A204.1 (cell line): ENCODE results near the gene KIAA0319L.

Source experiments
- FAIRE-seq: peaks from 2 replicates; lab custom pipeline; 2012; peaks lifted over from hg19 to GRCh38; lab: Jason Lieb, UNC

Gene KIAA0319L

GRCh38 chr1:35561972-35562680, 4.9 kb upstream of the KIAA0319L start:
- FAIRE-seq = no peak

GRCh38 chr1:35561297-35561971, 4.2 kb upstream of the KIAA0319L start:
- no peak for FAIRE-seq

DNA sequence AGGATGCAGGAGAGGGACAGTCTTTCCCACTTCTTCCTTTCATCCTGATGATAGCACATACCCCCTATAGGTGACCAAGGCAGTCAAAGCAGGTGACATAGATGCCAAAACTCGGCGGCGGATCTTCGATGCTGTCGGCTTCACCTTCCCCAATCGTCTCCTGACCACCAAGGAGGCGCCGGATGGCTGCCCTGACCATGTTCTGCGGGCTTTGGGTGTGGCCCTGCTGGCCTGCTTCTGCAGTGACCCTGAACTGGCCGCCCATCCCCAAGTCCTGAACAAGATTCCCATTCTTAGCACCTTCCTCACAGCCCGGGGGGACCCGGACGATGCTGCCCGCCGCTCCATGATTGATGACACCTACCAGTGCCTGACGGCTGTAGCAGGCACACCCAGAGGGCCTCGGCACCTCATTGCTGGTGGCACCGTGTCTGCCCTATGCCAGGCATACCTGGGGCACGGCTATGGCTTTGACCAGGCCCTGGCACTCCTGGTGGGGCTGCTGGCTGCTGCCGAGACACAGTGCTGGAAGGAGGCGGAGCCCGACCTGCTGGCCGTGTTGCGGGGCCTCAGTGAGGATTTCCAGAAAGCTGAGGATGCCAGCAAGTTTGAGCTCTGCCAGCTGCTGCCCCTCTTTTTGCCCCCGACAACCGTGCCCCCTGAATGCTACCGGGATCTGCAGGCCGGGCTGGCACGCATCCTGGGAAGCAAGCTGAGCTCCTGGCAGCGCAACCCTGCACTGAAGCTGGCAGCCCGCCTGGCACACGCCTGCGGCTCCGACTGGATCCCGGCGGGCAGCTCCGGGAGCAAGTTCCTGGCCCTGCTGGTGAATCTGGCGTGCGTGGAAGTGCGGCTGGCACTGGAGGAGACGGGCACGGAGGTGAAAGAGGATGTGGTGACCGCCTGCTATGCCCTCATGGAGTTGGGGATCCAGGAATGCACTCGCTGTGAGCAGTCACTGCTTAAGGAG, 3.3 kb upstream of the KIAA0319L start:
- no peak for FAIRE-seq

DNA sequence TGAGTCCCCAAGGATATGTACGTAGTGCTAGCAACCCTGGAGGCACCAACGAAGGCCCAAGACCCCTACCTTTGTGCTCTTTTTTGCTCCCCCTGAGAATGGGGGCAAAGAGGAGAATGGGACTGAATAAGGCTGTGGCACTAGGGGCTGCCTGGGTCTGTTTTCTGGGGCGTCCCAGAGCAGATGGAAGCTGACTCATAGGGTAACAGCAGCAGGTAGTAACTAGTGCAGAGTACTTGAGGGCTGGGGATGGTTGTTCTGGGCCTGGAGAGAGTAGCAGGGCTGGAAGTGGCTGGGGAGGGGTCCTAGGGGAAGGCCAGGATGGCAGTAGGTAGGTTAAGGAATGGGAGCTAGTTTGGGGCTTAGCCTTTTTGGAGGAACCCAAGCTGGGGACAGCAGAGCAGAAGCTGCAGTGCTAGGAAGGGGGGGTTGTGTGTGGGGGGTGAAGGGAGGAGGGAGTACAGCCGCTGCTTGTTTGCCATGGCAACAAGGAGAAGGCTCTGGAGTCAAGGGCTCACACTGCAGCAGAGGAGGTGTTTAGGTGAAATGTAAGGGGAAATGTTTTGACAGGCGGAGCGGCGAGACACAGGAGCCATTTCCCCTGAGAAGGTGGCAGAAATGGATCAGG, 2.2 kb upstream of the KIAA0319L start:
- FAIRE-seq = no peak

DNA sequence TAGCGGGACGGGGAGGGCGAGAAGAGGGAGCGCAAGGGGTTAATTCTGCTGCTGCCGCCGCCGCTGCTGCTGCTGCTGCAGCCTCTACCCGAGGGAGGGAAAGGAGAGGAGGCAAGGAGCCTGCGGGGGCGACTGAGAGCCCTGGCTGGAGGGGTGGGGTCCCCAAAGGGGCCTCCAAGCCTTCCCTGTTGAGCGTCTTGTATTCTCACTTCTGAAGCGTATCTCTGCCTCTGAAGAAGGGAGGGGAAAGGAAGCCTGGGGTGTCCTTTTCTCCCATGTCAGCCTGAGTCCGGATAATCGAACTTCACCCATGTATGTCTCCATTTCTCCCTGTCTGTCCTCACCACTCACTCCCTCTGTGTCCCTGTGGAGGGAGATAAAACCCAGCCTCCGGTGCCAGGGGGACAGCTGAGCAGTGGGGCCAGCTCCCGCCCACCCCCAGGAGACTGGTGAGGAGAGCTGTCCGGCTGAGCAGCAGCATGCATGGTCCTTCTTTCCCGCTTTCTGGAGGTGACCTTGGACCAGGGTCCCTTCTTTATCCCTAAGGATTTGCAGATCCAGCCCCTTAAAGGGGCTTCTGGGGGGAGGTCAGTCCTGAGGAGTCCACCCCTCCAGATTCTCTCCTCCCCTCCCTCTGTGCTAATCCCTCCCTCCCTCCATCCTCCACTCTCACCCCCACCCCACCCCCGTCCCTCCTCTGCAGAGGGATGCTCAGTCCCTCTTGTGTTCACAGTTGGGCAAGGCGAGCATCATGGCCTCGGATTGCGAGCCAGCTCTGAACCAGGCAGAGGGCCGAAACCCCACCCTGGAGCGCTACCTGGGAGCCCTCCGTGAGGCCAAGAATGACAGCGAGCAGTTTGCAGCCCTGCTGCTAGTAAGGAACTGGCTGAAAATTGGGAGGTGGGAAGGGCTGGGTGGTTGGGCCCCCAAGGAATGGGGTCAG, 1.4 kb upstream of the KIAA0319L start:
- FAIRE-seq = no peak

DNA sequence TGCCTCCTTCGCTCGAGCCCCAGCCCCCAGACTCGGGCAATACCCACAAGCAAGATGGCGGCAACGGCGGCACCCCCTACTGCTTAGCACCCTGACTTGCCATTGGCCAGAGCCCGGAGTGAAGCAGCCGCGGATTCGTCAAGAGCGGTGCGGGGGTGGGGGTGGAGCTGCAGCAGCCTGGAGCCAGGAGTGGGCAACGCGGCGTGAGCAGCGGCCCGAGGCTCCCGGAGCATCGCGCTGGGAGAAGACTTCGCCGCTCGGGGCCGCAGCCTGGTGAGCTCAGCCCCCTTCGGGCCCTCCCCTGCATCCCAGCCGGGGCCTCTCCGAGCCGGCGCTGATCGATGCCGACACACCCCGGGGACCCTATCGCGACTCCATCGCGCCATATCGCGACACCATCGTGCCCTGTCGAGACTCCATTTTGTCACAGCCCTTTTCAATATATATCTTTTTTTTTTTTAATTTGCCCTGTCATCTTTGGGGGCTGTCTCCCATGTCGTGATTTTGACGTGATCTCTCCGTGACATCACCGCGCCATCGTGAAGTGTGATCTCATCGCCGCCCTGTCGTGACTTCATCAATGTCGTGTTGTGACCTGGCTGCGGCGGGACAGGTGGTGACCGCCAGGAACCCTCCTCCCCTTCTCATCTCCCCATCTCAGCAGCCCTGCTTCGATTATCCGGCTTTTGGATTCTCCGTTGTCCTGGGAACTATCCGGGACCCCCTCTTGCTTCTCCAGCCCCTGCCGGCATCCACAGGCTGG, 589 bp upstream of the KIAA0319L start, which contains the start of gene NCDN:
Gene NCDN (plus strand): TSS at position 189 of the 763 bp plus-strand sequence. CDS start 392 bp downstream, at position 581.
- peak; percentile 94 for FAIRE-seq

DNA sequence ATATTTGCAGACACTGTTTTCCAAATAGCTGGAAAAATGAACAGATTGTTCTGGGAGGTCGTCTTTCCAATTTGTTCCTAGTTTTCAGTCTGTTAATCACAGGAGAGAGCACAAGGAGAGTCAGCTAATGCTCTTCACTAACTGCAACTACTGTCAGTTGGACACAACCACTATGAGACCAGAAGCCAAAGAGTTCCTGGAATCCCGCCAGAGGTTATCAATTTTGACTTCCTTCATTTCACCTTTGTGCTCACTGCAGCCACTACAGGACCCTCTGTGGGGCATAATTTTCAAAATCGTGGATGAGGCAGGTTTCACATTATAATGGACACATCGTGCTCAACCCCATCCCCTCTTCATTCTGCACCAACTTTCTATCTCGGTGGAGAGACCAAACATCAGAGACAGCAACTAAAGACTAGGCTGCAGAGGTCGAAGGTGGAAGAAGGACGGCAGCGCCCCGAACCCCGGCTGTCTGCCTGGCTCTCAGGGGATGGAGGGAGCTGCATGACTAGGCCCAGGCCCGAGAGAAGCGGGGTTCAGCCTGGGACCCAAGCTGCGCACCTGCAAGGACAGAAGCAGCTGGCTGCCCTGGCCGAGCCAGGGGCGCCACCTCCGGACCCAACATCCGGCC, 602 bp downstream of the KIAA0319L start:
- no peak for FAIRE-seq

GRCh38 chr1:35555601-35556477, 1.4 kb downstream of the KIAA0319L start:
- FAIRE-seq = no peak

DNA sequence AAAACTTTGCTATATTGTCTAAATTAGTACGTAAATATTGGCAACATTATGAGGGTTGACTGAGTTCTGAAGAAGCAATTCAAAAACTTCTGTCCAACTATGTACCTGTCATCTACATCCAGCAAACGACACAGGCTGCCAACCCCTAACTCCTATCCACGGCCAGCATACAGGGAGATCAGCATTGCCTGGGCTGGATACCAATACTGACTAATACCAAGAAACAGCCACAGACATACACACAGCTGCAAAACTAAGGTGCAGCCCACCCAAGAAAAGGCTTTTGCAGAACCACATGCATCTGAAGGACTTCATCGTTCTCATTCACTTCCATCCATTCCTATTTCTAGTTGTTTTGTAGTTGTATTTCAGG, 2.0 kb downstream of the KIAA0319L start:
- no peak for FAIRE-seq

DNA sequence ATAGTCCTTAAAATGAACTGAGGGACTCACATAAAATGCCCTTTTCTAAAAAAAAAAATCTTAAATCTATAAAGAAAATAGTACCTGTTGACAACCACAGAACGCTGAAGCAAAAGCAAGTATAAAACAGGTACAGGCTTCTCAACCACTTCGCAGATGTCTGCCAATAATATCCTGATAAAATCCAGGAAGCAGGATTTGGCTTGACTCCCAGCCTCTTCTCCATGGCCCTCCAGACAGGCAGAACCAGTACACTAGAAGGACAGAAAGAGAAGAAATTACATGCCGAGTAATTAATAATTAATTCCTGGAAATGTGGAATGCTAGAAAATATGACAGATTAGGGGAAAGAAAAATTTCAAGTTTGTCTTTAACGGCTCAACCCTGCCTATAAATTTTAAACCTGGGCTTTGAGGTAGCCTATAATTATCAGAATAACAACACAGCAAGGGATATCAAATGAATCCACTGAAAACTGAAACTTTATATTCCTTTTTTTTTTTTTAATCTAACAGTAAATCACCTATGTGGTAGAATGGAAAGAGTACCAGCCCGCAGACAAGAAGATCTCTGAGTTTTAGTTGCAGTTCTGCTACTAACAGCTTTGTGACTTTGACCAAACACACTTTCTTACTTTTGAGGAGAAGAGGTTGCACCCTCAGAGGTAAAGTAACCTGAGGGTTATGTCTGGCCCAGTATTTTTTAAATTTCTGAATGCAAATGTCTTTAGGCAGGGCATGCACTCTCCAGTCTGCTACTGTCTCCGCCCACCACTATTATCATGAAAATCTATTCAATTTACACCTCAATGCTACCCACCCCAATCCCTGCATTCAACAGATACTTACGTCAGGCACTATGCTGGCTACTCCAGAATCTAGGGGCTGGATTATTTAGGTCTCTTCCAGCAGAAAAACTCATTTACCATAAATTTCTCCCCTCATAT, 2.7 kb downstream of the KIAA0319L start:
- FAIRE-seq = no peak

DNA sequence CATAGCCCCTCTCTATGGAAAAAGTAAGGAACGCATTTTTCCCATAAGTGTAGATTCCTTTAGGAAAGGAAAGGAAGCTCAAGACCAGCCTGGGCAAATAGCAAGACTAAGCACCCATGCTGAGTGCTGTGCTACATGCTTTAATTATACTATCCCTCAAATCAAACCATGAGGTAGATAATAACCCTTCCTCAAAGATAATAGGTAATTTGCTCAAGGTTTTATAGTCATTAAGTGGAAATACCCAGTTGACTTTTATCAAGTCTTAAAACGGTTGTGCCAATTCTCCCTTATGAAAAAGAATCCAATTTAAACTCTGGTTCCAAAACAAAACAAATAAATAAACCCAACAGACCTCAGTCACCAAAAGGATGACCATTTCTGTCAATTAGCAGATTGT, 3.4 kb downstream of the KIAA0319L start:
- no peak for FAIRE-seq

DNA sequence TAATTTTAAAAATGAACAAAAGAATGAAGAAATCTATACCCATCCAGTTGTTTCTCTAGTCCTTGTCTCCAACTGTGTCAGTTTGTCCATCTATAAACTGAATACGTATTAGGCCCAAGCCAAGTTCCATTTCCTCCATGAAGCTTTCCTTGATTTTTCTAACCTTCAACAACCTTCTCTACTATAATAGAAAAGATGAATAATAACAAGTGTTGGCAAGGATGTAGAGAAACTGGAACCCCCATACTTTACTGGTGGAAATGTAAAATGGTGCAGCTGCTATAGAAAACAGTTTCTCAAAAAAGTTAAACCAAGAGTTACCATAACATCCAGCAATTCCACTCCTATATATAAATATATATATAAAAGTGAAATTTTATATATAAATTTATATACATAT, 10.6 kb downstream of the KIAA0319L start:
- no peak for FAIRE-seq

GRCh38 chr1:35544976-35545375, 12.2 kb downstream of the KIAA0319L start:
- FAIRE-seq = no peak

DNA sequence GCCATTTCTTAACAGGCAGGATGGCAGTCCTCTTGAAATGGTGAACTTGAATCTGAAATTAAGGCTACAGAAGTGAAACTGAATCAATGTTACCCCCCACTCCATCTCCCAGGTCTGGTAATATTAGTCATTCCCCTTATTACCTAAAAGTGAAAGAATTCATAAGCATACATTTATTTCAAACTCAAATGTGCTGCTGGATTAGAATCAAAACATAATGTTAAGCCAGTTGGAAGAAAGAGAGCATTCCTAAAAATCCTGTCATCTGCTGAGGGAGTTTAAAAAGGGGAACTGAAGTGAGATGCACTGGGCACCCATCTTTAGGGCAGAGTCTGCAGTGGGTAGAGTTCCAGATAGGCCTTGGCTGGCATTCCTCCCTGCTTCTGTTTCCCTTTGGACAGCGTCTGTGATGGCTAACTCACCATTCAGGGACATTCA, 17.4 kb downstream of the KIAA0319L start:
- FAIRE-seq = no peak

DNA sequence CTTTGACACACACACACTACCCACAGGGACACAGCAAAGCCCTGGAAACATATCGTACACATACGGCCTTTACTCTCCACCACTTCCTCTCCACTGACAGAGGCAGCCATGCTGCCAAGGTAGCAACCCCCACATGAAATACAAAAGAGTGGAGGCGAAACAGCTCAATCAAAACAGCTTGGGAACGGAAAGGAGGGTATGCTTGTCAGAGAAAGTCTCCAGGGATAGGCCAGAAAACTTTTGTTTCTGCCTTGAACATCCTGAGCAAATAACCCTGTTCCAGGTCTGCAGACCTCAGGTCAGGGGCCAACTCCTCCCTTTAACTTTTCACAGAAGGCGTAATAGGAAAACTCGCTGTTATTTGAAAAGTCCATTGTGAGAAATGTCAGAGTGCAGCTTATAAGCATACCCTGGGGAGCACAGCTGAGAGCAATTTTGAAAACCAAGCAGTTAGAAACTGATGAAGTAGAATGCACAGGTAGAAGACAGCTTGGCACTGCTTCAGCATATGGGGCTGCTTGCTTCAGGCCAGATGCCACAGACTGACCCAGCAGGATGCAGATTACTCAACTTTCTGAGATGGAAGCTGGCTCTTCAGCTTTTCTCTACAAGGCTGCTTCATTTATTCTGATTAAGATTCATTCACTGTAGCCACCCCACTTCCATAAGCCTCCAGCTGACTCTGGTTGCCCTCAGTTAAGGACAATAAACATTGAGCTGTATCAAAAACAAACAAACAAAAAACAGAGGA, 18.0 kb downstream of the KIAA0319L start:
- FAIRE-seq = no peak

DNA sequence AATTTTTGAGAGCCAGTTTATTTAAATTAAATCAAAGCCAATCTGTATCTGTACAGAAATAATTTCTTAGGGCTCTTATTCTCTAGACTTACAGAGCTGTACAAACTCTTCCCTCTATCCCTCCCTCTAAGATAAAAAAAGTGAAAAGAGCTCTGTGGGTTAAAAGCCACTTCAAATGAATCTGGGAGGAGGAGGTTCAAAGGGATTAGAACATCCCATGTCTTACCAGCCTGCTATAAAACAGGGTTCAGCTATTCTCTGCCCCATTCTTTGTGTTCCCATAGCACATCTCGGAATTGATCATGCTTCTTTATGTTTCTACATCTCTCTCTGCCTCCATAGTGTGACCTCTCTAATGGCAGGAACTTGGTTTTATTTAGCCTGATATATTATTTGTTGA, 19.4 kb downstream of the KIAA0319L start:
- FAIRE-seq = no peak
